GM03348 (cell line): ENCODE measurements around the gene ANTKMT.

Experiments used
- DNase-seq: peaks from one replicate; pipeline ENCODE4 v3.0.0; 2012; ENCODE audit warnings: low spot score

ANTKMT gene

GRCh38 chr16:700684-701584, 20.0 kb upstream of the ANTKMT start:
- peak; percentile 65 for DNase-seq

DNA sequence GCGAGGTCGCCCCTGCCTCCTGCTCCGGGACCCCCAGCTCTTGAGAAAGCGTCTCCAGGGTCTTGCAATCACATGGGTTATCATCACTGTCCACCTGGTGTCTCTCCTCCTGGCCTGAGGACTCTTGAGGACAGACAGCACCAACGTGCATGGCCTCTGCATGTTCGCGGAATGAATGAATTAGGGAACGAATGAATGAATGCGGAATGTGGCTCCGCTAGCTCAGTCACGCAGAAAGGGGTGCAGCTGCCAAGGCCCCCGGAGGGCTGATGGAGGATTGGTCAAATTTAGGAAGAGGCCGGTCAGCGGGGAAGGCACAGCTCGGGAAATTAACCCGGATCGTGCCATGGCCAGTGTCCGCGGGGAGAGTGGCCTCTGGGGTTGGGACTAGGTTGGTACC, 18.6 kb upstream of the ANTKMT start:
- DNase-seq = no peak

DNA sequence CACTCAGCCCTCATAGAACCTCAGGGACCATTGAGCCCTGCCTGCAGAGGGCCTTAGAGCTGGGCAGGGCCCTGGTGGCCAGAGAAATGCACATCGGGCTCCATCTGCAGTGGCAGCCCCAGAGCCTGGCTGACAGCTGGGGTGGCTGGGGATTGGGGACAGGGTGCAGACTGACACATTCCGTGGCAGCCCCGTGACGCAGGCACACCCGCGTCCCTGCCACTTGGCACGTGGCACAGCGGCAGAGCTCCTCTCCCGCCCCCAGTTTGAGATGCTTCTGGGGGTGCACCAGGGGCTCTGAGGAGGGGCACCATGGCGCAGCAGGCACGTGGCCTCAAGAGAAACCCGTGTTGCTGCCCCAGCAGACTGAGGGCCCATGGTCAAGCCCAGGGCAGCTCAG, 17.5 kb upstream of the ANTKMT start:
- DNase-seq = no peak

DNA sequence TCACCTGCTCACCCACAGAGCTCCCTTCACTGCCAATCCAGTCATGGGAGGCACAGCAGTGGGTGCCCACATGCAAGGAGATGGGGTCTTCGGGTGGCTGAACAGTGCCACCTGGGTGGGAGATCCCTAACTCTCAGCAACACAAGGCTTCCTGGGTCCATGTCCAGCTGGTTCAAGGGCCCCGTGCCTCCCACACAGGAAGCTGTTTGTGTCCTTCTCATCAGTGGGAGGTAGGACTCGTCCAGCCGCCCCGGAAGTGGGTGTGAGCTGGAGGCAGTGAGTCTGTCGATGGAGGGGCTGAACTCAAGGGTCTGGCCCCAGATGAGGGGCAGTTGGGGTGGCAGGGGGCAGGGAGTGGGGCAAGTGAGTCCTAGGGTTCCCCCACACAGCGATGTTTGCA, 16.9 kb upstream of the ANTKMT start:
- no peak for DNase-seq

DNA sequence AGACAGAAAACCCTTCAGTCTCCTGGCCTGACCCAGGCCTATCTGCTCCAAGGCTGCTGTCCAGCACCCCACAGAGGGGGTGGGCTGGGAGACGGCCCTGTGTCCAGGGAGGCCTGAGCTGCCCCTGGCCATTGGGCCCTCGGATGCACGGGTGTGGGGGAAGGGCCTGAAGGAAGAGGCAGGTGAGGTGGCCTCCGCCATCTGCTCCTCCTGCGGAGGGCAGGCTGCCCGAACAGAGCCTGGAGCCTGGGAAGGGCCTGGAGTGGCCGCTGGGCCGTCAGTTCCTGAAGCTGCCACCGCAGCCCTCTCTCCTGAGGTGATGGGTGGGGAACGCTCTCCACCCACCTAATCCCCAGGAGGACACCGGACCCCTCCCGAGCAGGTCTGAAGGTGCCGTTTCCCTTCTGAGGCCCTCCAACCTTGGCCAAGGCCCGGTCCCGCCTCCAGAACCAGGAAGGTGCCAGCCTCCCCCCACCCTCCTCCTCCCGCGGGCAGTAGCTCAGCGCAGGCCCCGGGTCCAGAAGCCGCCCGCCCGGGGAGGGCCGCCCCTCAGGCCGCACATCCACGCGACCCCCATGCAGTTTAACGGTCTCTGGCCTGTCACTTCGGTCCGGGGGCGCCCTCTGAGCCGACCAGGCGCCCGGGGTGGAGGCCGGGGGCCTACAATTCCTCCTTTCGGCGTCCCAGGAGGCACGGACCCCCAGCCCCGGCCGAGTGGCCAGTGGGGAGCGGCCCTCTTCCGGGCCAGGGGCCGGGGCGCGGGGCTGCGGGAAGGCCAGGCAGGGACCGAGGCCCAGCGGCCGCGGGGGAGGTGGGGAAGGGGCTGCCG, 16.2 kb upstream of the ANTKMT start:
- DNase-seq = no peak

DNA sequence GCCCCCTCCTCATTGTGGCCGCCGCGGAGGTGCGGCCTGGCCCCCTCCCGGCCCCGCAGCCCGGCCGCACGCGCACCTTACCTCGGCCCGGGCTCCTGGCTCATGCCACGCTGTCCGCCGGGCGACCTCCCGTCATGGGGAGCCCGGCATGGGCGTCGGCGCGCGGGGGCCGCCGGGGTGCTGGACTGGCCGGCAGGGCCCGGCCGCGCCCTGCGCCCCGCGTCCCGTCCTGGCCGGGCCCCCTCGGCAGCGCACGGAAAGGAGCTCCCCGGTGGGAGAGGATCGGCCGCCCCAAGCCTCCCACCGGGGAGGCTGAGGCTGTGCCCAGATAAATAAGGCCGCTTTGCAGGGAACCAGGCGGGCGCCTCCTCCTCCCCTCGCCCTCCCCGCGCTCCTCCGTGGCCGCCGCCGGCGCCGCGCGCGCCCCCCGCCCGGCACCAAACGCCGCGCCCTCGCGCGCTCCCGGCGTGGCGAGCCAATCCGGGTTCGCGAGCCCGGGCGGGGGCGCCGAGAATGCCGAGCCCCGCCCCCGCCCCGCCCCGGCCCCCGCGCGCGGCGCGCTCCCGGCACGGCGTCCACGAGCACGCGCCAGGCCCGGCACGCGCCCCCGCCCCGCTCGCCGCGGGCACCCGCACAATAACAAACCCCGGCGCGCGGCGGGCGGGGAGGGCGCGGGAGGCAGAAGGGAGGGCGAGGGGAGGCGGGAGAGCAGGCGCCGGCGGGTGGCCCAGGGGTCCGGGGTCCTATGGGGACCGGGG, 15.3 kb upstream of the ANTKMT start, which contains the start of gene FBXL16:
Gene FBXL16, minus strand, starts transcription at position 371 of the 758 bp plus-strand sequence. CDS start 8,396 bp downstream, outside the sequence.
- DNase-seq = peak; percentile 46

- DNase-seq = no peak
These were observed 14.5 kb upstream of the ANTKMT start for GRCh38 chr16:706189-707061.

- DNase-seq = no peak
These were observed 13.8 kb upstream of the ANTKMT start for GRCh38 chr16:707062-707538.

GRCh38 chr16:708019-708418, 12.9 kb upstream of the ANTKMT start:
- no peak for DNase-seq

GRCh38 chr16:708959-709358, 12.0 kb upstream of the ANTKMT start:
- no peak for DNase-seq

DNA sequence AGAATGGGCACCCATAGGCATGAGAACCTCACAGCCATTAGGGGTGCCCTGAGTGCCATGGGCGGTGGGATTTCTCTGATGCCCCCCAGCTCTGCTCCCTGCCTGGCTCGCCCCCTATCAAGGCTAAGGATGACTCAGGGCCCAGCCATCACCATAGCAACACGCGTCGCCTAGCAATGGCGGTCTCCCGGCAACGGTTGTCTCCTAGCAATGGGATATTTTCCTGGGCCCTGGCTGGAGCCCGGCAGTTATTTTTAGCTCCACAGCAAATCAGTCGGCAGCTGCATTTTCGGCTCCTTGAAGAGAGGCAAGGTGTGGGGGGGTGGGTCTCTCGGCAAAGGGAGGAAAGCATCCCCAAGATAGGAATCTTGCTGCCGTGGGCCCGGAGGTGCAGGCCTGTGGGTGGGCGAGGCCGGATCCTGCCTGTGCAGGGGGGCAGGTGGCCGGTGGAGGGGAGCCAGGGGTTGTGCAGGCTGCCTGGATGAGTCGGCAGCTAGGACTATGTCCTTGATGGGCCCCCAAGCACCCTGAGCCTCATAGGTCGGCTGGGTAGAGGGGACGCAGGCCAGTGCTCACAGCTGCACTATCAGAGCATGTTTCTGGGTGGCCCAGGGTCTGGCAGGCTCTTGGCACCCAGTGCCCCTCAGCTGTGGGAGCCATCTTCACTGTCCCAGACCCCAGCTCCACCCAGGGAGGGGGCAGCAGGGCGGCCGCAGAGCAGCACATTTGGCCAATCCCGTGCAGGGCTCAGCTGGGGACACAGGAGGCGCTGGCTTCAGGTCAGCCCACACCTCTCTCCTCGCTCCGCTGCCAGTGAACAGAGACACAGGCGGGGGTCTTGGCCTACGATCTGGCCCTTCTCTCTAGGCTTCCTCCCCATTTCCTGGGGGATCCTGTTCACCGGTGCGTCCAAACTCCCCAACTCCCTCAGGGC, 11.1 kb upstream of the ANTKMT start:
- peak; percentile 61 for DNase-seq

- no peak for DNase-seq
These were observed 10.4 kb upstream of the ANTKMT start for GRCh38 chr16:710500-711075.

GRCh38 chr16:711084-711483, 9.9 kb upstream of the ANTKMT start:
- no peak for DNase-seq

GRCh38 chr16:711548-712320, 9.2 kb upstream of the ANTKMT start:
- DNase-seq = peak; percentile 93

DNA sequence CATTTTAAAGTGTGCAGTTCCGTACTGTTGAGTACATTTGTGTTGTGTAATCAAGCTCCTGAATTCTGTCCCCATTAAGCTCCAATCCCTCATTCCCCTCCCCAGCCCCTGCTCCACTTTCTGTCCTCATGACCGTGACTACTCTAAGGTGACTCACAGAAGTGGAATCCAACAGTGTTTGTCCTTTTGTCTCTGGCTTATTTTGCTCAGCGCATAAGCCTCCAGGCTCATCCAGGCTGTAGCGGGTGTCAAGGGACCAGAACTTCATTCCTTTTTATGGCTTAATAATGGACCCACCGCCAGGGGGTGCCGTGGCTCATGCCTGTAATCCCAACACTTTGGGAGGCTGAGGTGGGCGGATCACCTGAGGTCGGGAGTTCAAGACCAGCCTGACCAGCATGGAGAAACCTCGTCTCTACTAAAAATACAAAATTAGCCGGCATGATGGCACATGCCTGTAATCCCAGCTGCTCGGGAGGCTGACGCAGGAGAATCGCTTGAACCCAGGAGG, 8.2 kb upstream of the ANTKMT start:
- peak; percentile 76 for DNase-seq

GRCh38 chr16:714079-714478, 6.9 kb upstream of the ANTKMT start:
- DNase-seq = no peak

GRCh38 chr16:714558-715476, 6.1 kb upstream of the ANTKMT start, which contains the start of gene METRN:
TSS of gene METRN (plus strand) at chr16:715118. CDS start at chr16:715290, 172 bp downstream.
- peak; percentile 97 for DNase-seq
